Measurements from ENCODE around the gene FLNB. TPM values are rescaled to one million over a fixed set of nuclear protein-coding genes. Genes with fewer than 3 reads are reported as not detected.
A peak's percentile ranks its signal among the peaks of the same experiment; 100 is the strongest.

FLNB gene
- total and polyA plus RNA-seq, 9 of the 15 experiments (the other 6 are each of a cell fraction or from before 2014, with no cell fraction given) = 9.4 to 48.1 (median 25.6) TPM

DNA sequence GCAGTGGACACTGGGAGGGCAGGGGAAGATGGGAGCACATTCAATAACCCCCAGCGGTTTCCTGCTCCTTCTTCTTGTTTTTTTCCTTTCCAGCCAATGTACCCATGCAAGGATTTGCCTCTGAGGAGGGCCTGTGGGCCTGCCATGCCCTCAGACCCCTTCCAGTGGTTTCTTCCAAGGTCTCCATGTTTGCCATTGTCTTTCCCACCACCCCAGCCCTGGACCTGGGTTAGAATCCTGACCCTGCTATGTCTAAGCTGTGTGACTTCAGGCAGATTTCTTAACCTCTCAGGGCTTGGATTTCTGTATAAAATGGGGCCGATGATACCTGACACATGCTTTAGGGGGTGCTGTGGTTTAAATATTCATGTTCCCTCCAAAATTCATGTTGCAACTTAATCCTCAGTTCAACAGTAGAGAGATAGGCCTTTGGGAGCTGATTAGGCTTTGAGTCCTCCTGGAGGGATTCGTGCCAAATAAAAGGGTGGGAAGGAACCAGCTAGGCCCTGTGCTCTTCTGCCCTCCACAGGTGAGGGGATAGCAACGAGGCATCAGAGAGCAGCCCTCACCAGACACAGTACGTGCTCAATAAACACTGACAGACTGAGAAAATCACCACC lies 46.3 kb upstream of the FLNB start (continued):
- peak; percentile 54 for TF ChIP-seq NFIC (IDR thresholded peaks at IDR 0.05)
- 0 out of 2 replicates have a peak, but pooled peaks have one; percentile 31 for TF ChIP-seq CEBPG (CRISPR knock-in tag; IDR thresholded peaks at IDR 0.05)
- TF ChIP-seq CEBPG (tag; conservative IDR thresholded peaks at IDR 0.05 in 1 of 2, IDR thresholded peaks at IDR 0.05 in 1 of 2) = no peak; a peak in 2 of 4 replicates
- peak; percentile 15 for TF ChIP-seq DACH1 (IDR thresholded peaks at IDR 0.05; ENCODE audit: partially characterized antibody)
- TF ChIP-seq RCOR1 (IDR thresholded peaks at IDR 0.05; ENCODE audit: borderline replicate concordance in 1 of 2, low read depth in 2 of 2, low read length in 2 of 2) = no peak
- TF ChIP-seq E2F3 (CRISPR knock-in tag; IDR thresholded peaks at IDR 0.05) = 0 out of 2 replicates have a peak, but pooled peaks have one; percentile 31
- TF ChIP-seq, protein P1, sequence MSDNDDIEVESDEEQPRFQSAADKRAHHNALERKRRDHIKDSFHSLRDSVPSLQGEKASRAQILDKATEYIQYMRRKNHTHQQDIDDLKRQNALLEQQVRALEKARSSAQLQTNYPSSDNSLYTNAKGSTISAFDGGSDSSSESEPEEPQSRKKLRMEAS (CRISPR knock-in tag; IDR thresholded peaks at IDR 0.05) = peak; percentile 28; the same call in 1 of the 2 replicates
- TF ChIP-seq, protein P2, sequence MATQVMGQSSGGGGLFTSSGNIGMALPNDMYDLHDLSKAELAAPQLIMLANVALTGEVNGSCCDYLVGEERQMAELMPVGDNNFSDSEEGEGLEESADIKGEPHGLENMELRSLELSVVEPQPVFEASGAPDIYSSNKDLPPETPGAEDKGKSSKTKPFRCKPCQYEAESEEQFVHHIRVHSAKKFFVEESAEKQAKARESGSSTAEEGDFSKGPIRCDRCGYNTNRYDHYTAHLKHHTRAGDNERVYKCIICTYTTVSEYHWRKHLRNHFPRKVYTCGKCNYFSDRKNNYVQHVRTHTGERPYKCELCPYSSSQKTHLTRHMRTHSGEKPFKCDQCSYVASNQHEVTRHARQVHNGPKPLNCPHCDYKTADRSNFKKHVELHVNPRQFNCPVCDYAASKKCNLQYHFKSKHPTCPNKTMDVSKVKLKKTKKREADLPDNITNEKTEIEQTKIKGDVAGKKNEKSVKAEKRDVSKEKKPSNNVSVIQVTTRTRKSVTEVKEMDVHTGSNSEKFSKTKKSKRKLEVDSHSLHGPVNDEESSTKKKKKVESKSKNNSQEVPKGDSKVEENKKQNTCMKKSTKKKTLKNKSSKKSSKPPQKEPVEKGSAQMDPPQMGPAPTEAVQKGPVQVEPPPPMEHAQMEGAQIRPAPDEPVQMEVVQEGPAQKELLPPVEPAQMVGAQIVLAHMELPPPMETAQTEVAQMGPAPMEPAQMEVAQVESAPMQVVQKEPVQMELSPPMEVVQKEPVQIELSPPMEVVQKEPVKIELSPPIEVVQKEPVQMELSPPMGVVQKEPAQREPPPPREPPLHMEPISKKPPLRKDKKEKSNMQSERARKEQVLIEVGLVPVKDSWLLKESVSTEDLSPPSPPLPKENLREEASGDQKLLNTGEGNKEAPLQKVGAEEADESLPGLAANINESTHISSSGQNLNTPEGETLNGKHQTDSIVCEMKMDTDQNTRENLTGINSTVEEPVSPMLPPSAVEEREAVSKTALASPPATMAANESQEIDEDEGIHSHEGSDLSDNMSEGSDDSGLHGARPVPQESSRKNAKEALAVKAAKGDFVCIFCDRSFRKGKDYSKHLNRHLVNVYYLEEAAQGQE (IDR thresholded peaks at IDR 0.05; ENCODE audit: borderline replicate concordance) = peak; percentile 49; the same call in 1 of the 2 replicates
- TF ChIP-seq, protein P2 (CRISPR knock-in tag; IDR thresholded peaks at IDR 0.05; ENCODE audit: low read depth) = no peak
- TF ChIP-seq, protein P3, sequence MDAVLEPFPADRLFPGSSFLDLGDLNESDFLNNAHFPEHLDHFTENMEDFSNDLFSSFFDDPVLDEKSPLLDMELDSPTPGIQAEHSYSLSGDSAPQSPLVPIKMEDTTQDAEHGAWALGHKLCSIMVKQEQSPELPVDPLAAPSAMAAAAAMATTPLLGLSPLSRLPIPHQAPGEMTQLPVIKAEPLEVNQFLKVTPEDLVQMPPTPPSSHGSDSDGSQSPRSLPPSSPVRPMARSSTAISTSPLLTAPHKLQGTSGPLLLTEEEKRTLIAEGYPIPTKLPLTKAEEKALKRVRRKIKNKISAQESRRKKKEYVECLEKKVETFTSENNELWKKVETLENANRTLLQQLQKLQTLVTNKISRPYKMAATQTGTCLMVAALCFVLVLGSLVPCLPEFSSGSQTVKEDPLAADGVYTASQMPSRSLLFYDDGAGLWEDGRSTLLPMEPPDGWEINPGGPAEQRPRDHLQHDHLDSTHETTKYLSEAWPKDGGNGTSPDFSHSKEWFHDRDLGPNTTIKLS (IDR thresholded peaks at IDR 0.05; ENCODE audit: borderline replicate concordance, low read depth) = no peak
- TF ChIP-seq, protein P4, sequence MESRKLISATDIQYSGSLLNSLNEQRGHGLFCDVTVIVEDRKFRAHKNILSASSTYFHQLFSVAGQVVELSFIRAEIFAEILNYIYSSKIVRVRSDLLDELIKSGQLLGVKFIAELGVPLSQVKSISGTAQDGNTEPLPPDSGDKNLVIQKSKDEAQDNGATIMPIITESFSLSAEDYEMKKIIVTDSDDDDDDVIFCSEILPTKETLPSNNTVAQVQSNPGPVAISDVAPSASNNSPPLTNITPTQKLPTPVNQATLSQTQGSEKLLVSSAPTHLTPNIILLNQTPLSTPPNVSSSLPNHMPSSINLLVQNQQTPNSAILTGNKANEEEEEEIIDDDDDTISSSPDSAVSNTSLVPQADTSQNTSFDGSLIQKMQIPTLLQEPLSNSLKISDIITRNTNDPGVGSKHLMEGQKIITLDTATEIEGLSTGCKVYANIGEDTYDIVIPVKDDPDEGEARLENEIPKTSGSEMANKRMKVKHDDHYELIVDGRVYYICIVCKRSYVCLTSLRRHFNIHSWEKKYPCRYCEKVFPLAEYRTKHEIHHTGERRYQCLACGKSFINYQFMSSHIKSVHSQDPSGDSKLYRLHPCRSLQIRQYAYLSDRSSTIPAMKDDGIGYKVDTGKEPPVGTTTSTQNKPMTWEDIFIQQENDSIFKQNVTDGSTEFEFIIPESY (CRISPR knock-in tag; IDR thresholded peaks at IDR 0.05) = 0 out of 2 replicates have a peak, but pooled peaks have one; percentile 2
- TF ChIP-seq, protein P5, sequence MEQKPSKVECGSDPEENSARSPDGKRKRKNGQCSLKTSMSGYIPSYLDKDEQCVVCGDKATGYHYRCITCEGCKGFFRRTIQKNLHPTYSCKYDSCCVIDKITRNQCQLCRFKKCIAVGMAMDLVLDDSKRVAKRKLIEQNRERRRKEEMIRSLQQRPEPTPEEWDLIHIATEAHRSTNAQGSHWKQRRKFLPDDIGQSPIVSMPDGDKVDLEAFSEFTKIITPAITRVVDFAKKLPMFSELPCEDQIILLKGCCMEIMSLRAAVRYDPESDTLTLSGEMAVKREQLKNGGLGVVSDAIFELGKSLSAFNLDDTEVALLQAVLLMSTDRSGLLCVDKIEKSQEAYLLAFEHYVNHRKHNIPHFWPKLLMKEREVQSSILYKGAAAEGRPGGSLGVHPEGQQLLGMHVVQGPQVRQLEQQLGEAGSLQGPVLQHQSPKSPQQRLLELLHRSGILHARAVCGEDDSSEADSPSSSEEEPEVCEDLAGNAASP (IDR thresholded peaks at IDR 0.05) = no peak
- TF ChIP-seq KDM2B (CRISPR knock-in tag; IDR thresholded peaks at IDR 0.05) = no peak
- peak; percentile 57; the same call in 1 of the 2 replicates for TF ChIP-seq BCOR (IDR thresholded peaks at IDR 0.05)

Measured in K562 (cell line).